ENCODE measurements around the gene CPE.

The CPE gene

DNA sequence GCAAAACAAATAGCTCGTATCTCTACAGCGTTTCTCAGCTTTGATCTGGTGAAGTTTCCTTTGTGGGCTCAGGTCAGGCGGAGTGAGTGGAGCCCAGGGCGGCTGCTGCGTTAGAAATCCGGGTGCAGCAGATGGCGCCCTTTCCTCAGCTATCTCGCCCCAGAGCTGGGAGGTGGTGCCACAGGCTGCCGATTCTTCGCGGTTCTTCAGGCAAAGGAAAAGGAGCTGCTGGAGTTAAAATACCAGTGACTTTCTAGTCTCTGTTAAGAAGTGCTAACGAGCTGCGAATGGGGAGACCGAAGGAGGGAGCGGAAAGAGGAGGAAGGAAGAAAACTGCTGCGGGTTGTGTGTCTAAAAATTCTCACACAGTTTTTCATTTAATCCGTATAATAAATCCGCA, 114.6 kb downstream of the CPE start:
- Histone ChIP-seq H3K4me1 (ENCODE audit: insufficient read depth, low read length) (no peaks in the 10 kb centered on the region), H3K36me3 (ENCODE audit: insufficient read depth, low read length) (no peaks in the 10 kb centered on the region), H3K27me3 (ENCODE audit: insufficient read depth, low read length) (no peaks in the 10 kb centered on the region), H2AFZ (ENCODE audit: low read depth, low read length) (no peak overlapping the region), H3K9me3 (ENCODE audit: low read length) (no peaks in the 10 kb centered on the region), H3K4me3 (ENCODE audit: low read length) (no peak overlapping the region)

GRCh38 chr4:165502916-165503907, 124.4 kb downstream of the CPE start:
- Histone ChIP-seq H2AFZ (ENCODE audit: low read depth, low read length) (no peak overlapping the region), H3K4me3 (ENCODE audit: low read length) (no peak overlapping the region), H3K27me3 (ENCODE audit: insufficient read depth, low read length) (no peaks in the 10 kb centered on the region), H3K4me1 (ENCODE audit: insufficient read depth, low read length) (no peaks in the 10 kb centered on the region), H3K9me3 (ENCODE audit: low read length) (no peaks in the 10 kb centered on the region), H3K36me3 (ENCODE audit: insufficient read depth, low read length) (no peaks in the 10 kb centered on the region)

DNA sequence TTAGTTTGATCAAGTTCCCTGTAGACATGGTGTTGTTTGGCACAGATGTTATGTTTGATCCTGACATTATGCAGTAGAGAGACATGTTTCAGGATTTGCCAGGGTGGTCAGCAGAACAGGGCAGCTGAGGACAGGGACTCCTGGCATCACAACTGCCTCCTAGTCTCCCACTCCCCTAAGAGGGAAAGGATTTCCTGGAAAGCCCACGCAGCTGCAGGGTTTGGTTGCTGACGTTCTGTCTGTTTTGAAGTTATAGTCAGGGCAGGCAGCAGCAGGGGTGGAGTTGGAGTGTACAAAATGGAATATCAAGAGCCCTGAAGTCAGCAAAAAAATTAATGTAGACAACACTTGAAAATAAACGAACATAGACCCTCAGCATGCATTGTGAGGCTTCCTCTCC, 125.4 kb downstream of the CPE start:
- Histone ChIP-seq H2AFZ (ENCODE audit: low read depth, low read length) (no peak overlapping the region), H3K36me3 (ENCODE audit: insufficient read depth, low read length) (no peaks in the 10 kb centered on the region), H3K9me3 (ENCODE audit: low read length) (no peaks in the 10 kb centered on the region), H3K4me1 (ENCODE audit: insufficient read depth, low read length) (no peaks in the 10 kb centered on the region), H3K27me3 (ENCODE audit: insufficient read depth, low read length) (no peaks in the 10 kb centered on the region), H3K4me3 (ENCODE audit: low read length) (no peak overlapping the region)

DNA sequence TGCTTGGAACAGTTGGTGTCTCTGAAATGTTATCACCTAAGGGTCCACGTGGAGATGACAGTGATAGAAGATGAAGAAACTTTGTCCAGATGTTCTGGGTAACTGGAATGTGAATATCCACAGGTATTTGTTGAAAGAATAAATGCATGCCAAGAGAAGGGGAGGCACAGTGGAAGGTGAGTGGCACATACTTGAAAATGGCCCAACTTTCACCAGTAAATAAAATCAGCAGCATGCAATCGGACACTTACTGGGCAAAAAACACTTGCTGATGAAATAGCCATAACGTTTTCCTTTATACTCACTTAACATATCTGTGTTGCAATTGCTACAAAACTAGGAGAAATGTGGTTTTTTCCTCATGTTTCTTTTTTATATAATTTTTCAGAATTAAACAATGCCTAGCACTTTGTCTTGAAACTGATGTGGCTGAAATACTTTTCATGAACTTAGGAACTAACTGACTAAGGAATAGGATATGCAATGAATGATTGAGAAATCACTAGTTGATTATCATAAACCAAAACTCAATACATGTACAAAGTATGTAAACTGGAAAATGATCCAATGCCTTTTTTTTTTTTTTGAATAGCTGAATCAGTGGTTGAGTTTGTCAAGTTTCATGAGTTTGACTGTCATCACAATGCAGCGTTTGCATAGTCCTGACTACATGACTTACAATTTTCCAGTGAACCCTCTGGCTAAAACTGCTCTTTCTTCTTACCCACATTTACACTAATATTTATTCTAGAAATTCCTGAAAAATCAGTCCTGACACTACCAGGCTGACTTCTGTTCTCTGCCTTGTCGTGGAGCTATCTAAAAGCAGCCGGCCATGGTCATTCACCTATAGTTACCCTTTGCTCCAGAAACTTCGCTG, 127.4 kb downstream of the CPE start:
- H3K4me1 ChIP-seq (ENCODE audit: insufficient read depth, low read length): no peaks in the 10 kb centered on the region
- no peak overlapping the region for H2AFZ ChIP-seq (ENCODE audit: low read depth, low read length)
- H3K36me3 ChIP-seq (ENCODE audit: insufficient read depth, low read length): no peaks in the 10 kb centered on the region
- H3K9me3 ChIP-seq (ENCODE audit: low read length): no peaks in the 10 kb centered on the region
- no peak overlapping the region for H3K4me3 ChIP-seq (ENCODE audit: low read length)
- H3K27me3 ChIP-seq (ENCODE audit: insufficient read depth, low read length): peaks cover 2% of the 10 kb centered on the region

GRCh38 chr4:165506849-165507248, 128.0 kb downstream of the CPE start:
- peaks cover 2% of the 10 kb centered on the region for H3K27me3 ChIP-seq (ENCODE audit: insufficient read depth, low read length)
- no peaks in the 10 kb centered on the region for H3K9me3 ChIP-seq (ENCODE audit: low read length)
- no peak overlapping the region for H2AFZ ChIP-seq (ENCODE audit: low read depth, low read length)
- H3K4me3 ChIP-seq (ENCODE audit: low read length): no peak overlapping the region
- H3K36me3 ChIP-seq (ENCODE audit: insufficient read depth, low read length): no peaks in the 10 kb centered on the region
- H3K4me1 ChIP-seq (ENCODE audit: insufficient read depth, low read length): no peaks in the 10 kb centered on the region

DNA sequence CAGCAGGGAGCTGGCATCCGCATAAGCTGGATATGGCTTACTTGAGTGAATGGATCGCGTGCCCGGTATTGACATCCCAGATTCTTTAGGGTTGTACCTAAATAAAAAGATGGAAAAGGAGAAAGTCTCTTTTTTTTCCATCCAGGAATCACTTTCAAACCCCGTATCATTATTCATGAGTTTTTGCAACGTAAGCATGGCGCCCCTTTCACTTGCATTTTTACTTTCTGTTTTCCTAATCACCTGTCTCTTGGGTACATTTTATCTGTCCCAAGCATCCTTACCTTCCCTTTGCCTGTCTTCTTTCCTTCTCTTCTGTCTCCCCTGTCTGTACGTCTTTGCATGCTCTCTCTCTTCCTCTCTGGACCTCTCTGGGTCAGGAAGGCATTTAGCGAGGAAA, 128.6 kb downstream of the CPE start:
- Histone ChIP-seq H3K9me3 (ENCODE audit: low read length) (no peaks in the 10 kb centered on the region), H3K4me3 (ENCODE audit: low read length) (no peak overlapping the region), H3K36me3 (ENCODE audit: insufficient read depth, low read length) (no peaks in the 10 kb centered on the region), H3K27me3 (ENCODE audit: insufficient read depth, low read length) (peaks cover 2% of the 10 kb centered on the region), H3K4me1 (ENCODE audit: insufficient read depth, low read length) (no peaks in the 10 kb centered on the region), H2AFZ (ENCODE audit: low read depth, low read length) (no peak overlapping the region)

DNA sequence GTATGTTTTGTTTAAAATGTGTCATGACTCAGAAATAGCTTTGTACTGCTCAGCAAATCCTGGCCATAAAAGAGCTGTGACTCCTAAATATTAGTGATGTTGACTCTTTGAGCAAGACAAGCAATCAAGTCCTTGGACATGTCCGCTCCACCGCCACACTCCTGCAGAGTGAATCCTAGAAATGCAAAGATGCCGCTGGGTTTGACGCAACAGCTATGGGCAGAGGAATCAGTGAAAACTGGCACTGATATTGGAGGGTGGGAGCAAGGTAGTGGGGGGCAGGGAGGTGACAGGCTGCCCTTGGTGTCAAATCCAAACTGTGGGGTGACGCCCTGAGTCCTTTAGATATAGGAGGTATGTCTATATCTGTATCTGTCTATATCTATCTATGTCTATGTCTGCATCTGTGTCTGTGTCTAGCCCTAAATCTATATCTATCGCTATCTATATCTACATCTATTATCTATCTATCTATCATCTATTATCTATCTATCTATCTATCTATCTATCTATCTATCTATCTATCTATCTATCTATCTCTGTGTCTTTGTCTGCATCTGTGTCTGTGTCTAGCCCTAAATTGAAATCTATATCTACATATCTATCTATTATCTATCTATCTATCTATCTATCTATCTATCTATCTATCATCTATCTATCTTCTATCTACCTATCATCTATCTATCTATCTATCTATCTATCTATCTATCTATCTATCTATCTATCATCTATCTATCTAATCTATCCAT, 129.7 kb downstream of the CPE start:
- H3K27me3 ChIP-seq (ENCODE audit: insufficient read depth, low read length): peaks cover 2% of the 10 kb centered on the region
- no peaks in the 10 kb centered on the region for H3K9me3 ChIP-seq (ENCODE audit: low read length)
- H2AFZ ChIP-seq (ENCODE audit: low read depth, low read length): no peak overlapping the region
- no peak overlapping the region for H3K4me3 ChIP-seq (ENCODE audit: low read length)
- no peaks in the 10 kb centered on the region for H3K4me1 ChIP-seq (ENCODE audit: insufficient read depth, low read length)
- no peaks in the 10 kb centered on the region for H3K36me3 ChIP-seq (ENCODE audit: insufficient read depth, low read length)

DNA sequence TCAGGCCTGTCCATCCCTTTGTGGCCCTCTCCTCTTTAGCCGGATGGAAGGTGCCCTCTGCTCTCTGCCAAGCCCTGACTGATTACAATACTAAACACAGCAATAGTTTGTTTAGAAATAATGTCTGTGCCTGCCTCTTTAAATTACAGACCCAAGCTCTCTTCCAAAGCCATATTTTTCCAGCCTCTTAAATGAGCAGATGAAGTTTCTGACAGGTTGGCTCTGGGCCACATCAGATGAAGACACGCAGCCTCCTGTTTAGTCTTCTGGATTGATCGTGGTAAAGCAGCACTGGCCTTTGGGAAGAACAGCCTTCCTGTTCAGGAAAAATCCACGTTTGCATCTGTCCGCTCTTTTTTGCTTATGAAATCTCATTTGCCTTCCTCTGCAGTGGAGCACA, 133.6 kb downstream of the CPE start:
- peaks cover 2% of the 10 kb centered on the region for H3K27me3 ChIP-seq (ENCODE audit: insufficient read depth, low read length)
- H3K9me3 ChIP-seq (ENCODE audit: low read length): no peaks in the 10 kb centered on the region
- H2AFZ ChIP-seq (ENCODE audit: low read depth, low read length): no peak overlapping the region
- H3K4me3 ChIP-seq (ENCODE audit: low read length): no peak overlapping the region
- no peaks in the 10 kb centered on the region for H3K36me3 ChIP-seq (ENCODE audit: insufficient read depth, low read length)
- no peaks in the 10 kb centered on the region for H3K4me1 ChIP-seq (ENCODE audit: insufficient read depth, low read length)

GRCh38 chr4:165514739-165515138, 135.9 kb downstream of the CPE start:
- H3K4me1 ChIP-seq (ENCODE audit: insufficient read depth, low read length): no peaks in the 10 kb centered on the region
- no peaks in the 10 kb centered on the region for H3K9me3 ChIP-seq (ENCODE audit: low read length)
- no peaks in the 10 kb centered on the region for H3K36me3 ChIP-seq (ENCODE audit: insufficient read depth, low read length)
- no peak overlapping the region for H2AFZ ChIP-seq (ENCODE audit: low read depth, low read length)
- no peak overlapping the region for H3K4me3 ChIP-seq (ENCODE audit: low read length)
- H3K27me3 ChIP-seq (ENCODE audit: insufficient read depth, low read length): peaks cover 2% of the 10 kb centered on the region

- H3K27me3 ChIP-seq (ENCODE audit: insufficient read depth, low read length): no peaks in the 10 kb centered on the region
- no peak overlapping the region for H3K4me3 ChIP-seq (ENCODE audit: low read length)
- H3K36me3 ChIP-seq (ENCODE audit: insufficient read depth, low read length): no peaks in the 10 kb centered on the region
- no peak overlapping the region for H2AFZ ChIP-seq (ENCODE audit: low read depth, low read length)
- H3K4me1 ChIP-seq (ENCODE audit: insufficient read depth, low read length): no peaks in the 10 kb centered on the region
- no peaks in the 10 kb centered on the region for H3K9me3 ChIP-seq (ENCODE audit: low read length)
Observed at GRCh38 chr4:165515201-165515600, 136.4 kb downstream of the CPE start.

DNA sequence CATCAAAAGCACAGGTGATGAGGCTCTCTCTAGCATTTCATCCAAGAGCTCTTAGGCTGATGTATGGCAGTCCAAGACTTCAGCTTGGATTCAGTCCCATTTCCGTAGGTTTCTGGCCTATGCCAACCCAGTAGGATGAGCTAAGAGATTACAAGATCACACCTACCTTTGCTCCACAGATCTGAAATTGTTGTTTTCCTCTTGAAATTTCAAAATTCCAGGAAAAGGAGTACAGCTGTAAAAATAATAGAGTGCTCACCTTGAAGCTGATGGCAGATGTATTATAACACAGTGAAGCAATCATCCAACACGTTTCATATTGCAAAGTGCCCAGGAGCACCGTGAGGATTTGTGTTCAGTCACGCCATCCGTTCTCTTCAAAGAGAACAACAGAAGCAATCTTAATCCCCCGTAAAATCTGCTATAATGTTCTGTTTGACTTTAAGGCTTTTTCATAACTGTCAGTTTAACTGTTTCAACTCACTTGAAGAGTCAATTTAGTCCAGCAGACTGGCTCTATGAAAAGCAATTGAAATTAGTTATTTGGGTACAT, 137.5 kb downstream of the CPE start:
- Histone ChIP-seq H3K27me3 (ENCODE audit: insufficient read depth, low read length) (no peaks in the 10 kb centered on the region), H3K36me3 (ENCODE audit: insufficient read depth, low read length) (no peaks in the 10 kb centered on the region), H3K9me3 (ENCODE audit: low read length) (no peaks in the 10 kb centered on the region), H3K4me1 (ENCODE audit: insufficient read depth, low read length) (no peaks in the 10 kb centered on the region), H2AFZ (ENCODE audit: low read depth, low read length) (no peak overlapping the region), H3K4me3 (ENCODE audit: low read length) (no peak overlapping the region)

- no peak overlapping the region for H3K4me3 ChIP-seq (ENCODE audit: low read length)
- no peaks in the 10 kb centered on the region for H3K9me3 ChIP-seq (ENCODE audit: low read length)
- H3K4me1 ChIP-seq (ENCODE audit: insufficient read depth, low read length): no peaks in the 10 kb centered on the region
- H2AFZ ChIP-seq (ENCODE audit: low read depth, low read length): no peak overlapping the region
- no peaks in the 10 kb centered on the region for H3K36me3 ChIP-seq (ENCODE audit: insufficient read depth, low read length)
- H3K27me3 ChIP-seq (ENCODE audit: insufficient read depth, low read length): no peaks in the 10 kb centered on the region
Observed at GRCh38 chr4:165517216-165517615, 138.4 kb downstream of the CPE start.

Data from neuron (in vitro differentiated cells).